ENCODE results near the gene HIF3A. TPM values are rescaled to one million over a fixed set of nuclear protein-coding genes. Genes with fewer than 3 reads are reported as not detected.

Gene HIF3A
- total and polyA plus RNA-seq, 2 of the 8 experiments (the other 6 are each of a cell fraction or from before 2014, with no cell fraction given), result 38.6 to 38.8 TPM

- Histone ChIP-seq H3K27ac (ENCODE audit: low read depth, low read length) (no peak overlapping the region), H4K91ac (replicated peaks; ENCODE audit: insufficient read length, low read length) (no peak overlapping the region), H3K4me1 (replicated peaks in 1 of 4; ENCODE audit: control insufficient read depth in 3 of 4, insufficient read depth in 4 of 4, low read length in 3 of 4) (no peaks in the 10 kb centered on the region), H2BK15ac (ENCODE audit: low read length) (no peak overlapping the region), H2BK20ac (ENCODE audit: low read length) (no peak overlapping the region), H3K36me3 (ENCODE audit: control insufficient read depth in 2 of 4, insufficient read depth in 4 of 4, low read length in 3 of 4) (peaks cover 13 to 46% (median 32%) of the 10 kb centered on the region in 4 experiments; a peak in 7 of 8 replicates), H4K5ac (ENCODE audit: insufficient read length, low read depth, low read length) (no peak overlapping the region), H3K4ac (replicated peaks; ENCODE audit: insufficient read length, low read depth, low read length) (no peak overlapping the region), H2BK12ac (ENCODE audit: low read depth, low read length) (no peak overlapping the region), H3K23me2 (ENCODE audit: low read depth, low read length) (no peaks in the 10 kb centered on the region), H3K27me3 (replicated peaks in 1 of 4; ENCODE audit: control insufficient read depth in 3 of 4, extremely low read depth in 1 of 4, insufficient read depth in 3 of 4, low read length in 3 of 4) (no peaks in the 10 kb centered on the region), H3K23ac (ENCODE audit: insufficient read length) (no peak overlapping the region), H3K4me3 (ENCODE audit: extremely low read depth in 1 of 4, insufficient read depth in 2 of 4, low read depth in 3 of 4, low read length in 4 of 4) (no peak overlapping the region), H3K9me3 (ENCODE audit: insufficient read depth in 2 of 2, low read depth in 1 of 2, low read length in 1 of 2) (peaks cover 9 to 10% of the 10 kb centered on the region in 2 experiments), H3K4me2 (ENCODE audit: insufficient read depth in 1 of 2, low read depth in 2 of 2, low read length in 2 of 2) (no peak overlapping the region), H3K18ac (ENCODE audit: extremely low read depth, low read length) (no peak overlapping the region), H4K20me1 (replicated peaks in 1 of 2; ENCODE audit: control insufficient read depth in 1 of 2, insufficient read depth in 2 of 2, low read length in 2 of 2) (peaks cover 0 to 3% of the 10 kb centered on the region in 2 experiments), H2AK5ac (ENCODE audit: low read depth, low read length) (no peak overlapping the region), H4K8ac (ENCODE audit: extremely low read depth, insufficient read depth, low read length) (peak overlapping the region; percentile 86; the same call in 1 of the 2 replicates), H2BK5ac (ENCODE audit: low read depth, low read length) (no peak overlapping the region), H3K56ac (replicated peaks; ENCODE audit: insufficient read length, low read depth, low read length) (no peak overlapping the region), H3K14ac (ENCODE audit: insufficient read length) (no peak overlapping the region), H3K79me2 (ENCODE audit: control insufficient read depth in 1 of 2, insufficient read depth in 2 of 2, low read length in 2 of 2) (no peaks in the 10 kb centered on the region), H2BK120ac (replicated peaks; ENCODE audit: low read depth, low read length) (no peak overlapping the region), H2AFZ (ENCODE audit: low read length) (no peak overlapping the region), H3K79me1 (ENCODE audit: low read depth, low read length) (no peaks in the 10 kb centered on the region), H3K9ac (replicated peaks in 1 of 4; ENCODE audit: extremely low read depth in 1 of 4, low read depth in 3 of 4, low read length in 3 of 4) (no peak overlapping the region)
- CTCF ChIA-PET (ENCODE audit: partially characterized antibody), result interaction anchor here (1.1 kb wide), 1 partner anchor 40 kb away, joined by 4 read pairs; no protein-coding TSS in a partner anchor
- DNase-seq (ENCODE audit: low read depth in 1 of 2, low spot score in 2 of 2) (no peak), FAIRE-seq (no peak)
- 96% methylated on average over 12 of the region's 12 CpGs; no CpG with 5 or more reads in 1 of the 2 experiments for WGBS, 2 experiments (ENCODE audit: extremely low coverage in 1 of 2, insufficient coverage in 1 of 2, insufficient read length in 1 of 2, insufficient replicate concordance in 2 of 2, low coverage in 1 of 2, low lambda C conversion rate in 2 of 2, missing lambda C conversion rate in 1 of 2)
- POLR2A ChIA-PET (ENCODE audit: partially characterized antibody), result interaction anchor here (1.1 to 3.1 kb wide), 4 partner anchors 10 to 16 kb away, joined by 3 to 8 read pairs (median 5); no protein-coding TSS in a partner anchor
- no peak for TF ChIP-seq CTBP2 (IDR thresholded peaks at IDR 0.05; ENCODE audit: borderline replicate concordance, insufficient read depth, insufficient read length, low read length)
- no peak for TF ChIP-seq MAFK (IDR thresholded peaks at IDR 0.05; ENCODE audit: low read depth, low read length)
- no peak for TF ChIP-seq ZNF274 (IDR thresholded peaks at IDR 0.05; ENCODE audit: borderline replicate concordance, extremely low read depth, low read length)
Observed at GRCh38 chr19:46321653-46322052, 24.8 kb downstream of the HIF3A start.

All from H1 (cell line).